ENCODE measurements around the gene SETDB1. TPM values are rescaled to one million over a fixed set of nuclear protein-coding genes. Genes with fewer than 3 reads are reported as not detected.

The SETDB1 gene
- total RNA-seq, 2 donors from 2014 or later = 68.6 to 73.5 TPM

DNA sequence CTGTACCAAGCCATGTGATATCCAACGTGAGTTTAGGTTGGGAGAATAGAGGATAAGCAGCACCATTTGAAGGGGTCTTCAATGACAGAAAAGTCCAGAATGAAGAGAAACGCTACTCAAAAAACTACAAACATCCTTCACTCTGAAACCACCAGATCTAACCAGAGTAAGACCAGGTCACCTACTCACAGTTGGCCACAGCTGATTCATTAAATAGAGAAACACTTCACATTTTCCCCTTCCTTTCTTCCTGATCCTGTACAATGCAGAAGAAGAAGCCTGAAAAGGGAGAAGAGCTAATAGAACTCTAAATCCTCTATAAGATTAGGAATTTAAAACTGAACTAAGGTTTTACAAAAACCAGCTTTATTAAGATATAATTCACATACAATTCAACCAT is 19.4 kb upstream of the SETDB1 start:
- Histone ChIP-seq H3K36me3 (ENCODE audit: control insufficient read depth, insufficient read depth, low read length) (no peaks in the 10 kb centered on the region), H3K4me3 (ENCODE audit: low read length) (no peak overlapping the region), H3K27me3 (ENCODE audit: control insufficient read depth, insufficient read depth, low read length, poor library complexity, severe bottlenecking) (no peaks in the 10 kb centered on the region), H3K27ac (ENCODE audit: low read depth, low read length) (no peak overlapping the region), H3K4me1 (ENCODE audit: control insufficient read depth, insufficient read depth, low read length) (no peaks in the 10 kb centered on the region), H3K9ac (ENCODE audit: extremely low read depth, low read length, poor library complexity, severe bottlenecking) (no peak overlapping the region), H3K9me3 (ENCODE audit: control insufficient read depth, low read length) (no peaks in the 10 kb centered on the region)
- Mint-ChIP-seq H3K9me3 (peaks cover 15% of the 10 kb centered on the region), H3K27ac (no peak overlapping the region), H3K27me3 (ENCODE audit: insufficient read depth) (no peaks in the 10 kb centered on the region), H3K4me3 (no peak overlapping the region), H3K4me1 (no peaks in the 10 kb centered on the region), H3K36me3 (ENCODE audit: low read depth) (peaks cover 2% of the 10 kb centered on the region)
- no peak for DNase-seq
- WGBS, 2 experiments (ENCODE audit: insufficient coverage in 1 of 2, insufficient read length in 1 of 2) = 85 to 88% methylated on average over 2 of the region's 2 CpGs
- TF ChIP-seq, protein P1, sequence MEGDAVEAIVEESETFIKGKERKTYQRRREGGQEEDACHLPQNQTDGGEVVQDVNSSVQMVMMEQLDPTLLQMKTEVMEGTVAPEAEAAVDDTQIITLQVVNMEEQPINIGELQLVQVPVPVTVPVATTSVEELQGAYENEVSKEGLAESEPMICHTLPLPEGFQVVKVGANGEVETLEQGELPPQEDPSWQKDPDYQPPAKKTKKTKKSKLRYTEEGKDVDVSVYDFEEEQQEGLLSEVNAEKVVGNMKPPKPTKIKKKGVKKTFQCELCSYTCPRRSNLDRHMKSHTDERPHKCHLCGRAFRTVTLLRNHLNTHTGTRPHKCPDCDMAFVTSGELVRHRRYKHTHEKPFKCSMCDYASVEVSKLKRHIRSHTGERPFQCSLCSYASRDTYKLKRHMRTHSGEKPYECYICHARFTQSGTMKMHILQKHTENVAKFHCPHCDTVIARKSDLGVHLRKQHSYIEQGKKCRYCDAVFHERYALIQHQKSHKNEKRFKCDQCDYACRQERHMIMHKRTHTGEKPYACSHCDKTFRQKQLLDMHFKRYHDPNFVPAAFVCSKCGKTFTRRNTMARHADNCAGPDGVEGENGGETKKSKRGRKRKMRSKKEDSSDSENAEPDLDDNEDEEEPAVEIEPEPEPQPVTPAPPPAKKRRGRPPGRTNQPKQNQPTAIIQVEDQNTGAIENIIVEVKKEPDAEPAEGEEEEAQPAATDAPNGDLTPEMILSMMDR (conservative IDR thresholded peaks at IDR 0.05) = no peak

GRCh38 chr1:150909585-150910180 is 16.5 kb upstream of the SETDB1 start:
- no peaks in the 10 kb centered on the region for H3K4me1 ChIP-seq (ENCODE audit: control insufficient read depth, insufficient read depth, low read length)
- 98 to 100% methylated on average over 1 to 4 of the region's 4 CpGs for WGBS, 2 experiments (ENCODE audit: insufficient coverage in 1 of 2, insufficient read length in 1 of 2)
- H3K9me3 ChIP-seq (ENCODE audit: control insufficient read depth, low read length) = no peaks in the 10 kb centered on the region
- no peak overlapping the region for H3K27ac ChIP-seq (ENCODE audit: low read depth, low read length)
- TF ChIP-seq, protein P1 (conservative IDR thresholded peaks at IDR 0.05) = no peak
- no peaks in the 10 kb centered on the region for H3K36me3 ChIP-seq (ENCODE audit: control insufficient read depth, insufficient read depth, low read length)
- H3K9ac ChIP-seq (ENCODE audit: extremely low read depth, low read length, poor library complexity, severe bottlenecking) = no peak overlapping the region
- DNase-seq = no peak
- H3K4me3 ChIP-seq (ENCODE audit: low read length) = no peak overlapping the region
- no peak overlapping the region for H3K4me3 Mint-ChIP-seq
- peaks cover 15% of the 10 kb centered on the region for H3K9me3 Mint-ChIP-seq
- H3K27ac Mint-ChIP-seq = no peak overlapping the region
- peaks cover 2% of the 10 kb centered on the region for H3K36me3 Mint-ChIP-seq (ENCODE audit: low read depth)
- no peaks in the 10 kb centered on the region for H3K27me3 Mint-ChIP-seq (ENCODE audit: insufficient read depth)
- no peaks in the 10 kb centered on the region for H3K27me3 ChIP-seq (ENCODE audit: control insufficient read depth, insufficient read depth, low read length, poor library complexity, severe bottlenecking)
- H3K4me1 Mint-ChIP-seq = peaks cover 6% of the 10 kb centered on the region

DNA sequence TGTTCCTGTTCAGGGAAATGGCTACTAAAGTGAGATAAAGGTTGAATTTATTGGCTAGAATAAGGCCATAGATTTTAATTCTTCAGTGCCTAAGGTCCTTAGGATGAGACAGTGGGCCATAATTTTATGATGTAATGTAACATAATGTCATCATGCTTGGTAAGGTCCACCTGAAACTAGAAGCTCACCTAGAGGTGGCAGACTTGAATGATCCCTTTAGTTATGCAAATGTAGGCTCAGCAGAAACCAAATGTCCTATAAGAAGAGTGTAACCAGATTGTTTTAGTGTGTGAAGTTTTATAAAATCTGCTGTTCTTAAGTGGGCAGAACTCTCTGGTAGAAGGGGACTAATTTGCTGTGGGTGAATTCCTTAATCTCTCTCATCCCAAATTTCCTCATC is 13.5 kb upstream of the SETDB1 start:
- Mint-ChIP-seq H3K36me3 (ENCODE audit: low read depth) (peaks cover 2% of the 10 kb centered on the region), H3K27ac (no peak overlapping the region)
- DNase-seq = no peak

More for the DNA sequence above, 13.5 kb upstream of the SETDB1 start:
- Histone ChIP-seq H3K27me3 (ENCODE audit: control insufficient read depth, insufficient read depth, low read length, poor library complexity, severe bottlenecking) (no peaks in the 10 kb centered on the region), H3K4me3 (ENCODE audit: low read length) (no peak overlapping the region), H3K4me1 (ENCODE audit: control insufficient read depth, insufficient read depth, low read length) (no peaks in the 10 kb centered on the region), H3K27ac (ENCODE audit: low read depth, low read length) (no peak overlapping the region), H3K36me3 (ENCODE audit: control insufficient read depth, insufficient read depth, low read length) (no peaks in the 10 kb centered on the region), H3K9me3 (ENCODE audit: control insufficient read depth, low read length) (no peaks in the 10 kb centered on the region), H3K9ac (ENCODE audit: extremely low read depth, low read length, poor library complexity, severe bottlenecking) (no peak overlapping the region)
- H3K27me3 Mint-ChIP-seq (ENCODE audit: insufficient read depth) = no peaks in the 10 kb centered on the region
- H3K4me3 Mint-ChIP-seq = no peak overlapping the region
- peaks cover 6% of the 10 kb centered on the region for H3K4me1 Mint-ChIP-seq
- TF ChIP-seq, protein P1 (conservative IDR thresholded peaks at IDR 0.05) = no peak
- peaks cover 15% of the 10 kb centered on the region for H3K9me3 Mint-ChIP-seq
